Astrocyte of the hippocampus (primary cell): Measurements from ENCODE around the gene FTH1.
"Not testable (repeated sequence)": the region's sequence is repeated elsewhere in the genome, so short reads cannot be mapped to it uniquely, and the experiment has no call there.

ENCODE experiments used
- DNase-seq: peaks from one replicate; pipeline ENCODE4 v3.0.0; 2011; ENCODE audit warnings: low read depth, low spot score

Gene FTH1

DNA sequence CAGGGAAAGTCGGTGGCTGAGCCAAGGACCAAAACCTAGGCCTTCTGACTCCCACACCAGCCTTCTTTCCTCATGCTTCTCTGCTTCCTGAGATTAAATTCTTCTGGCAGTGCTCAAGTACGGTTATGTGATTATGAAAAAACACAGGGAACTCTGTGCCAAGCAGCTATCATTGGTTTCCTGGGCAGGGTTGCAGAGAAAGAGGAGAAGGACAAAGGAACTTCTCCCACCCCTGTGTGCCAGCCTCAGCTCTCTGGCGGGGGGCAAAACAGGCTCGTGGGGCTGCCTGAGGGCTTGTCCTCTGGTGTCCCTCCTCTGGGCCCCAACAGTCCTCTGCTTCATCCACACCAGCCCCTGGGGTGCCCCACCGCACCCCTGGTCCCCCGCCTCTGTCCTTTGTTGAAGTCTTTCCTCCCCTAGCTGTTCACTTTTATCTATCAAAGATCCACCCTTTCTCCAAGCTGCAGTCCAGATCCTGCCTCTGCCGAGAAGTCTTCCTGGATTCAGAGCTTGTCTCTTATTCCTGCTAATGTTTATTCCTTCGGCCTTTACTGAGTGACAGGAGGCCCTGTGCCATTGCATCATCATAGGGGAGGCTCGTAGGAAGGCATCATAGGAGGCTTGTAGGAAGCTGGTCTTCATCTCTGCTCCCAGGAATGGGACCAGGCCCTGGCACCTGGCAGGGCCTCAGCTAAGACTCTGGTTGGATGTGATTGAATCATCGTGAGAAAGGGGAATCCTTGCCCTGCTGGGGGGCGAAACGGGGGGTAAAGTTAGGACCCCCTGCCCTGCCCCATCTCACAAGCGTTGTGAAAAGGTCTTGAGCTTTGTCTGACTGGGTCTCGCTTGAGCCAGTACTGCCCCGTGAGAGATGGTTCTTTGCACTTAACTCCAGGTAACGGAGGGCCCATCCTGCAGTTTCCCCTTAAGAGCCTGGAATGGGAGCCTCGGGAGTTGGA lies 11.5 kb upstream of the FTH1 start:
- peak; percentile 68 for DNase-seq

DNA sequence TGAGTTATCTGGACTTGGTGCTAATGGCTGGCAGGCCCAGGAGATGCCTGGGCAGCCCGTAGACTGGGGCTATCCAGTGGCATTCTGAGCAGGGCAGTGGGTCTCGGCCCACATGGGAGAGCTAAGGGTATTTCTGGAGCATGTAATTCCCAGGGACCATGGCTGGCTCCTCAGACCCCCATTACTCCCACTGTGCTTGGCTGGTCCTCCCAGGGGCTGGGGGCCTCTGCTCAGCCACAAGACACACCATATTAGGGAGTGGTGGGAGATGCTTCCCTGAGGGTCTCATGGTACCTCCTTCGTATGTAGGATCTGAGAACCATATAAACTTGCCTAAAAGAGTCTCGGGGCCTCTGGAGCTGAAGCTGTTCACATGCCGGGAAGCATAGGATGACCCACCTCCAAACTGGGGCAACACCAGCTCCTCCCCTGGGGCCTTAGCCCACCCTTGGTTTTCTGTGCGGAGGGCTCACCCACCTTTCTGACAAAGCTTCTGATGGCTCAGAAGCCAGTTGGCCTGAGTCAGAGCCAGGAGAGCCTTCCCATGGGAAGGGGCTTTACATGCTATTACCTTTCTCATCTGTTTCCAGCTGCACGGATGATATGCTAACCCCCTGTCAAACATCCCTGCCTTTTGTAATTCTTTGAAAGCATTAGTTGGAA lies 9.5 kb upstream of the FTH1 start:
- DNase-seq, result no peak

DNA sequence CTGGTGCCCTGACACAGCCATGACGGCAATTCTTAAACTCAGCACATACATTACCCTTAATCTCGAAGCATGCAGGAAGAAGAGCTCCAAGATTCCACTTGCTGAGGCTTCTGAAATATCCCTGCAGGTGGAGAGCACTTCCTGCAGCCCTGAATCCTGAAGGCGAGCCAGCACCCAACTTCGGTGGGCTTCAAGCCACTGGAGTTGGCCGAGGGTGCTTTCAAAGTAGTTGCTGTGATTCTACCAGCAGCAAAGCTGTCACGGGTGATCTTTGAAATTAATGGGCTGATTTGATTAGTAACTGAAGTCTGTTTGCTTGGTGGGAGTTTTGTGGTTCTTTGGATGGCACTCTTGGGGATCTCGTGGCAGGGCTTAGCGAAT lies 9.0 kb upstream of the FTH1 start:
- DNase-seq, result no peak

DNA sequence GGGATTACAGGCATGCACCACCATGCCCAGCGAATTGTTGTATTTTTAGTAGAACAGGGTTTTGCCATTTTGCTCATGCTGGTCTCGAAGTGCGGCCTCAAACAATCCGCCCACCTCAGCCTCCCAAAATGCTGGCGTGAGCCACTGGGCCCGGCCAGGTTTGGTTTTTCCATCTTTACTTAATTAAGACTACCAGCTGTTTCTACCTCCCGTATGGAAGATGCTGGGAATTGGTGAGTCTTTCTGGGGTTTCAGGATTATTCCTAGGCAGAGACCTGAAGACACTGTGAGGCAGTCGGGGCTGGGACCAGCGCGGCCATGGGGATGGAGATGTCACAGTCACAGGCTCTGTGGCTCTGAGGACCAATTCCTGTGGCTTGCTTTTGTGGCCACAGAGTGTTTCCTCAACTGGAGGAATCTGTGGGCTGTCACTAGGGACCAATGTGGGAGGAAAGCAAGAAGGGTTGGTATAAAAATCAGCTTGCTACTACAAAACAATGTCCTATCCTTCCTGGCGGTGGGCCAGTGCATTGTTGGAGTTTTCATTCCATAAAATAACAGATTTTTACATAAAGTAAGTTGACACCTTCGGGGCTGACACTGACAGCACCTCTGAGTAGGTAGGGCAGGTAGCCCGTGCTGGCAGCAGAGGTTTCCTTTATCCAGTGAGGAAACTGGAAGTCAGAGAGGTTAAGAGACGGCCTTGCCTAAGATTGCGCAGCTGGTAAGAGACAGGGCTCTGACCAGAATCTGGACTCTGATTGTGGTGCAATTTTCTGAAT lies 8.4 kb upstream of the FTH1 start:
- peak; percentile 41 for DNase-seq

DNA sequence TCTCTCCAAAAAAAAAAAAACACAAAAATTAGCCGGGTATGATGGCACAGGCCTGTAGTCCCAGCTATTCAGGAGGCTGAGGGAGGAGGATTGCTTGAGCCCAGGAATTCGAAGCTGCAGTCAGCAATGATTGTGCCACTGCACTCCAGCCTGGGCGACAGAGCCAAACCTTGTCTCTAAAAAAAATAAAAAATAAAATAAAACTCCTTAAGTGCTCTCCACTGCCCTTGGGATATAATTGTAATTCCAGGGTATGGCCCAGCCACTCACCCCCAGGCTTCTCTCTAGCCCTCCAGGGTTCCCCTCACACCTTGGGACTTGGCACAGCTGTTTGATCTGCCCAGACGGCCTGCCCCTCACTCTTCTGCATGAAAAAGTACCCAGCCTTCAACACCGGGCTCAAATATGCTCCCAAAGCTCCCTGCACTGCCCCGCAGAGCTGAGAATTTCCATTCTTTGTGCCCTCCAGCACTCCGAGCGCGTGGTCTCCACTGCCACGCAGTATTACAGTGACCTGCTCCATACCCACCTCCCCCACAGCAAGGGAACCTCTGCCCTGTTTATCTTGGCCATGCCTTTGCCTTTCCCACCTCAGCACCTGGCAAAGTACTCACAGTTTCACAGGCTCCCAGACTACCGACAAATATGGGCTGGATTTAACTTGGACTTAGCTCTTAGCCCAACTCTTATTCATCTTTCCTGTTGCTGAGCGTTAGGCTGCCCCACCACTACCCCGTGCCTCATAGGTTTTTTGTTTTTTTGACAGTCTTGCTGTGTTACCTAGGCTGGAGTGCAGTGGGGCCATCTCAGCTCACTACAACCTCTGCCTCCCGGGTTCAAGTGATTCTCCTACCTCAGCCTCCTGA lies 7.6 kb upstream of the FTH1 start:
- peak; percentile 66 for DNase-seq

DNA sequence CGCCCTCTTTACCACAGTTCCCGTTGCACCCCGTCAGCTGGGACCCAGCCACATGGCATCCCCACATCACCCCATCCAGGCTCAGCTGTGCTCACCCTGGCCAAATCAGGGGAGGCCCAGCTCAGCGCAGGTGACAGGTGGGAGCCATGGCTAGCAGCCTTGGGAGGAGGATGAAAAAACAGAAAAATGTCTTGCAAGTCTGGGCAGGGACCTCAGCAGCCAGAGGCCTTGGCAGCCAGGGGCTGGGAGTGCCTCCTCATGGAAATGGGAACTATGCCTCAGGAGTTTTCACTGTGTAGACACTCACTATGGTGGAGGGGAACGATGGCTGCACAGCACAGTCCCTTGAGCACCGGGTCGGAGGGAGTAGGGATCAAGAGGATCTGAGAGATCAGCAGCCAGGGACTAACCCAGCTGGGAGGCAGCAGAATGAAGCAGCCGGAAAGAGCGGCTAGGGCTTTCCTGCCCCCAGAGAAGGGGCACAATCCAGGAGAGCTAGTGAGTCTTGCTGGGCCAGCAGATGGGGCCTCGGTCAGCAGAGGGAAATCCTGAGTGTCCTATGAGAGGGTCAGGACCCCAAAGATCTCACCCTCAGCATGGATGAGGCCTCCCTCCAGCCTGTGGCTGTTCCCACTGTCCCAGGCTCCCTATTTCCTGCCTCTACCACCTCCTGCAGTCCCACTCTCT lies 6.2 kb upstream of the FTH1 start:
- no peak for DNase-seq

DNA sequence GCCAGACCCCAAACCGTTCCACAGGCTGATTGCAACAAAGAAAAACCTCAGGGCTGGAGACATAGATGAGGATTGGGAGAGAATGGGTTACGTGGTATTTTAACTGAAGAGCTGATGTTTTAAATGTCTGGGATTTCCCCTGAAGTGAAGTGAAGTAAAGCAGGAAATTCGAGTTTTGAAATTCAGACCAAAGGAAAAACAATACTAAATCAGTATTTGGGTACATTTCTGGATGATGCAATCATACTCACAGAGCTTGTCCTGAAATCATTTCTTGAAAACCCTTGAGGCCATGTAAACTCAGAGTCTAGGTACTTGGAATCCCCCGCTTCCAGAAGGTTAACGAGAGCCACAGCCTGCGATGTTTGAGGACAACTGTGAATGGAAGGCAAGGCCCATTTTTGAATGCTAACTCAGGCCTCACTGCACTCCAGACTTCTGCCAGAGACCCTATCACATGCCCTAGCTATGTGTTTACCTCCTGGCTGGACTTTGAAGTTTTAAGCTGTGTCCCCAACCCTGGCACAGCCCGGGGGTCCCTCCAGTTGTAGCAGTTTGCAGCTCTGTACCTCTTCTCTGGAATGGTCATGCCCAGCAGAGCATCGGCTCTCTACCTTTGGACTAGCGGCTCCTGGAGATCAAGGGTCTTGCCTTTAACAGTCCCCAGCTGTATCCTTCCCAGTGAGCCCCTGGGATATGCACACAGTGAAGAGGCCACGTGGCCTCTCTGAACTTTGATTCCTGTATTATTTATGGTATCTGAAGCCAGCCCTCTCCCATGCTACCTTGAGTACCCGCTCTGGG lies 5.4 kb upstream of the FTH1 start:
- peak; percentile 90 for DNase-seq

DNA sequence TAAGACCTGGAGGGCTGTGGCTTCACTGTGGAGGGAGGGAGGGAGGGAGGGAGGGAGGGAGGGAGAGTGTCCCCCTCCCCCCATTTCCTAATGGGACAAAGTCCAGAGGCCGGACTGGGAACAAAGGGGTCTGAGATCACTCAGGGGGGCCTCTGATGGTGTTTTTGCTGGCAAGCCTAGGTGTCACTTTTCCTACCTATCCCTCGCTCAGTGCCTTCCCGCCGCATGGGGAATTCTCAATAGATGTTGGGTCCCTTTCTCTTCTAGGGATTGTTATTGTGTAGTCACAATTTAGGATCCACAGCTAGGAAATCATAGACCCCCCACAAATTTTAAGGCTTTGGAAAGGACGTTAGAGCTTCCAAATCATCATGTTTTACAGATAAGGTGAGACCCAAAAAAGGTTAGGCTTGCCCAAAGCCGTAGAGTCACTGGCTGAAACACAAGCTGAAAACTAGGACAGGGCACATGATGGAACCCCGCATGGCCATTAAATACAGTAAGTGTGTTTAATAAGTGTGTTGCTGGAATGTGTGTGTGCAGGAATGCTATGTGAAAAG lies 4.8 kb upstream of the FTH1 start:
- DNase-seq, result no peak

DNA sequence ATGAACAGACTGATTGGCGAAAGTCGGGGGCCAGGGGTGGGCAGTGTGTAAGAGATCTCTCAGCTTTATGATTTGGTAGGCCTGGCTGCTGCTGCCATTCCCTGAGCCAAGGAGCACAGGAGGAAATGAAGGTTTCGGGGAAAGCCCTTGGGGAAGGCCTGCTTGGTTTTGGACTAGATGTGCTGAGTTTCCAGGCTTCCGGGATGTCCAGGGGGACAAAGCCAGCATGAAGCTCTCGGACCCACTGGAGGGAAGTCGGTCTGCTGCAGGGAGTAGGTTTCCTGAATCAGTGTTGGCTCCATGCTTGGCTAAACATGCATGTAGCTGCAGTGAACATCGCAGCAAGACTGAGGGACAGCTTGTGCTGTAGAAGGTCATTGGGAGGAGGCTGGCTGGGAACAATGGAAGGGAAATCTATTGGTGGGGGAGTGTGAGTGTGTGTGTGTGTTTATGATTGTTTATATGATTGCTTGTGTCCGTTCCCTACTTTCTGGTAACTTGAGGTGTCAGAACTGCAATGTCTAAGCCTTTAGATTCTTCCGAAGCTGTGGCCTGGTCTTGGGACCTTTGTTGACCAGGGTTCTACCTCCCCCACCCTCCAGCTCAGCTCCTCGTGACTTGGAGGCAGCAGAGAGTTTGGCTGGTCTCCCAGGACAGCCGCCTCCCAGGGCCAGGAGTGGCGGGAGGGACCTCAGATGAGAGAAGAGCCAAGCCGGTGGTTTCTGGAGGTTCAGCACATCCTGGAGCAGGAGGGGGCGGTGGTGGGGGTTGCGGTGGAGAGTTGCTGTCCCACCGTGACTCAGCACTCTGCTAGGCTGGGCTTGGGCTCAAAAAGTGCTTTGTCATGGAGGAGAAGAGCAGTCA lies 4.0 kb upstream of the FTH1 start:
- DNase-seq, result peak; percentile 99

DNA sequence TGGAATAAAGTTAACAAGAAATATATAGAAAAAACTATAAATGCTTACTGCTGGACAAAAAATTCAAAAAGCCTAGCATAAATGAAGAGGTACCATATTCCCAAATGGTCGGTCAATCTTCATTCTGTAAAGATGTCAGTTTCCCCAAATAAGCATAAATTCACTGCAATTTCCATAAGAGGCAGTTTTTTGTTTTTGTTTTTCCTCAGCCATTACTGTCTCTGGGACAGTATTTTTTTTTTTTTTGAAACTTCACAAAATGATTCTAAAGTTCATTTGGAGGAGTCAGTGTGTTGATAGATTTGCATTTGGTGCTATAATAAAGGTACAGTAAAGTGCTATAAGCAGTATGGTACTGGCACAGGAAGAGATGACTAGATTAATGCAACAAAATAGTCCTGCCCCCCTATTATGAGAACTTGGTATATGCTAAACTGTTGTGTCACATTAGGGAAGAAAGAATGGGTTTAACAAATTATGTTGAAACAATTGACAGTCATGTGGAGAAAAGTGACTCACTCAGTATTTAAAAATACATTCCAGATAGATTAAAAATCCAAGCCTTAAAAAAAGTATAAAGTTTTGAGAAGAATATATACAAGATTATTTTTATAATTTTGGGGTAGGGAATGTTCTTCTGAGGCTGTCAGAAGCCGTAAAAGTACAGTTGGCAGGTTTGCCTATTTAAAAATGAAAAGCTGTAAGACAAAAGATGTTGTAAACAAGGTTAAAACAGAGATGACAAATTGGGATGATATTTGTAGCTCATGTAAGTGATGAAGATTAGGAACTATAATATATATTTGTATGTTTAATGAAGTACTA lies 2.6 kb upstream of the FTH1 start:
- DNase-seq, result no peak

DNA sequence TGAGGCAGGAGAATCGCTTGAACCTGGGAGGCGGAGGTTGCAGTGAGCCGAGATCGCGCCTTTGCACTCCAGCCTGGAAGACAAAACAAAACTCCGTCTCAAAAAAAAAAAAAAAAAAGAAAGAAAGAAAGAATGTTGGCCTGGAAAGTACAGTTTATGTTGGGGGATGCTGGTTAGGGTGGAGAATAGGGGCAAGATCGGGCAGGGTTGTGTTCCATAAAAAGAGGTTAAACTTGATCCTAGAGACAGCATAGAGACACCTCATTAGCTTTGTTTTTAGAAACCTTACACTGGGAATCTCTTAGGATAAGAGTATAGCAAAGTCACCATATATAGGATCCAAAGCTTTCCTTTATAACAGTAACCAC lies 1.9 kb upstream of the FTH1 start:
- no peak for DNase-seq

DNA sequence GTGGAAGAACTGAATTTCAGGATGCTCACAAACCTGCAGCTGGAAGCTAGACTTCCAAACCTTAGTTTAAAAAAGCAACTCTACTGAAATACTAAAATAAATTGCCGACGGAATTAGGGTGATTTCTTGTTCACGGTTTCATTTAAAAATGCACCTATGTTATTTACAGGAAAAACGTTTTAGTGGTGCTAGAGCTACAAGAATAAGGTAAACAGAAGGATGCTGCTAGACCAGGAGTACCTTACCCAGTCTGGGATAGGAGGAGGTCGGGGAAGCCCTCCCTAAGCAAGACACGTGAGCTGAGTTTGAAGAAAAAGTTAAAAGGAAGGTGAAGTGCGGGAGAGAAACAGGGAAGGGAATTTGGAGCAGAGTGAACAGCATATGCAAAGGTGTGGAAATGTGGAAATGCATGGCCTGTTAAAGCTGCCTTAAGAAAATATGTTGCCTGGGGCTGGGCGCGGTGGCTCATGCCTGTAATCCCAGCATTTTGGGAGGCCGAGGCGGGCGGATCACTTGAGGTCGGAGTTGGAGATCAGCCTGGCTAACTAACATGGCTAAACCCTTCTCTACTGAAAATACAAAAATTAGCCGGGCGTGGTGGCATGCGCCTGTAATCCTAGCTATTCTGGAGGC lies 1.4 kb upstream of the FTH1 start:
- DNase-seq, result no peak

DNA sequence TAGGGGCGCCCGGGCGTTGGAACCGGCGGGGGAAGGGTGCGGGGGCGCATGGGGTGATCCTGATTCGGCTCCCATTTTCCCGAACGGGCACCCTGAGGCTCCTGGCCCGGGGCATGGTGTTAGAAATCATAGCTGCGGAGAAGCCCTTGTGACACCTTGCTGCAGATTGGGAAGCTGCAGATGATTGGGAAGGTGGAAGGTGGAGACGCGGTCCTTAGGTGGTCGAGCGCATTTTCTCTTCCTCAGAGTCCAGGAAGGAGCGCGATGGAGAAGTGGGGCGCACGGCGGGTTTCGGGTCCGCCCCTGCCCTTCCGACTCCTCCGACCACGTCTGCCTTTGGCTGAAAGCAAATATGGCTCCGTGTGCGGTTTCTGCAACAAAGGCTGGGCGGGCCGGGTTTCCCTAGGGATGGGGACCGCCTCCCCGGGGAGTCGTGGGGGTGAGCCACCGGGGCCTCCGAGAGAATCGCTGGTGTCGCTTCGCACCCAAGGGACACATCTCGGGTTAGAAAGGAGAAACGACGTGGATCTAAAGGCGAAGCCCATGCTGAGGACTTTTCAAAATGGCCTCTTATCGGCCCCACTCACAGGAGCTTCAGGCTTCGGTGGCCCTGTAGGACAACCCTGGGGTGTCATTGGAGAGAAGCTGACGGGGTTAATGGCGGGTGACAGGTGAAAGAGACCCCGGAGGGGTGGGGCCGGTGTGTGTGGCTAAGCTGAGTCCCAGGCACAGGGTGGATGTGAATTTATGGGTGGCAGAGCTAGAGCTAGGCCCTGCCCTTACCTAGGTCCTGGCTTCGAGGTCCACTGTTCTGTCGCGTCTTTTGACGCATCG lies 707 bp upstream of the FTH1 start:
- peak; percentile 64 for DNase-seq

DNA sequence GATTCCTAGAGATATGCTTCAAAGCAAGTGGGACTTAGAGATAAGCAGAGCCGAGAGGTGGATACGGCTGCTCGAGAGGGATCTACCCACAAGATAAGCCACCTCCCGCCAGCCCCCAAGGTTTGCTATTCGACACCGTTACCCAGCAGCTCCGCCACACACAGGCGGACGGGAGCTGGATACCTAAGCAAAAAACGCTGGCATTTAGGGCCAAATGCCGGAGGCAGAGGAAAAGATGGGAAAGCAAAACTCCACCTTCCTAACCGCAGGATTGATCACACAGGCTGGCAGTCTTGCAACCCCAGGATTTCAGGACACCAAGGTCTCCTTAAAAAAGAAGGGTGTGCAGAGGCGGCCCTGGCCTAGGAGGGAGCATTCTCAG lies 709 bp downstream of the FTH1 start:
- peak; percentile 49 for DNase-seq

DNA sequence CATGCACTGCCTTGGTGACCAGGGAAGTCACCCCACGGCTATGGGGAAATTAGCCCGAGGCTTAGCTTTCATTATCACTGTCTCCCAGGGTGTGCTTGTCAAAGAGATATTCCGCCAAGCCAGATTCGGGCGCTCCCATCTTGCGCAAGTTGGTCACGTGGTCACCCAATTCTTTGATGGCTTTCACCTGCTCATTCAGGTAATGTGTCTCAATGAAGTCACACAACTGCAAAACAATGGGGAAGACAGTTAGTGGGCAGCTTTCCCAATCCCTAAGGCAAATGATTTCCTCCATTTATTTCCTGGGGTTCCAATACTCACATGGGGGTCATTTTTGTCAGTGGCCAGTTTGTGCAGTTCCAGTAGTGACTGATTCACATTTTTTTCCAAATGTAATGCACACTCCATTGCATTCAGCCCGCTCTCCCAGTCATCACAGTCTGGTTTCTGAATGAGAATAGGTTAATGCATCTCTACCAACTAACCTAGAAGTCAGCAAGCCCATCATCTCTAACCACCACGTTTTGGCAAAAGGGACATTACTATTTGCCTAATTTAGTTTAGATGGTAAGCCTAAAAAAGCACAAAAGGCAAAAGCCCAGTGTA lies 2.7 kb downstream of the FTH1 start:
- not testable (repeated sequence) for DNase-seq

DNA sequence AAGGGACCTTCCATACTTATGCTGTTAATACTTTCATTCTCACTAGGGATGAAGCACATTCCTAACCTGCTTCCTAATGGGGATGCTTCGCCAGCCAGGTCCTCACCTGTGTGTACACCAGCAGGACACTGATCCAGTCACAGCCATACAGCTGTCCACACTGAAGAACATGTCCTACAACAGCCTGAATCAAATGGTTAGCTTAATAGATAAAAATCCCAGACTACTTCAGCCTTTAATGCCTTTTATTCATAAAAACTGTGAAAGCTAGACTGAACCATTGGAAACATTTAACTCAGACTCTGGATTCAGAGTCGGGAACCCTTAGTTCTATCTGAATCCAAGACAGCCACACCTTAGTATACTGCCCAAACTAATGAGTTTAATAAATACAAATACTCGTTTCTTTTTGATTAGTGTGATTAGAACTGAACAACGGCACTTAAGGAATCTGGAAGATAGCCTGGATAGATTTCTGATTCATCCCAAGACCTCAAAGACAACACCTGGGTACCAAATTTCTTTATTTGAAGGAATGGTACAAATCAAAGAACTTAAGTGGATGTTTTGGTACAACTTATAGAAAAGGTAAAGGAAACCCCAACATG lies 3.3 kb downstream of the FTH1 start:
- no peak for DNase-seq
